Activated naive CD8-positive, alpha-beta T cell treated with anti-CD3 and anti-CD28 coated beads for 36 hours (primary cell): ENCODE data around the gene OPN1SW. TPM values are rescaled to one million over a fixed set of nuclear protein-coding genes. Genes with fewer than 3 reads are reported as not detected.

Experiments
- DNase-seq: peaks from one replicate; pipeline ENCODE4 v3.0.0; 2021
- H3K27ac Mint-ChIP-seq: one replicate; pipeline ENCODE4 v1.8.0; 2022; ENCODE audit warnings: mild to moderate bottlenecking, moderate library complexity, mixed read lengths
- H3K27me3 Mint-ChIP-seq: one replicate; pipeline ENCODE4 v1.8.0; 2022; ENCODE audit warnings: mild to moderate bottlenecking, mixed read lengths
- H3K36me3 Mint-ChIP-seq: one replicate; pipeline ENCODE4 v1.8.0; 2021; ENCODE audit warnings: mild to moderate bottlenecking, mixed read lengths
- H3K4me1 Mint-ChIP-seq: one replicate; pipeline ENCODE4 v1.8.0; 2021; ENCODE audit warnings: mixed read lengths
- H3K4me3 Mint-ChIP-seq: one replicate; pipeline ENCODE4 v1.8.0; 2022; ENCODE audit warnings: mild to moderate bottlenecking, moderate library complexity, mixed read lengths
- H3K9me3 Mint-ChIP-seq: one replicate; pipeline ENCODE4 v1.8.0; 2022; ENCODE audit warnings: mixed read lengths
- total RNA-seq, 2 experiments: library from RNA; stranded (reverse); gene quantifications; one replicate each; pipeline ENCODE4 v1.2.3, GENCODE V29; 2021

The OPN1SW gene
- total RNA-seq, 2 experiments from 2014 or later: not detected

DNA sequence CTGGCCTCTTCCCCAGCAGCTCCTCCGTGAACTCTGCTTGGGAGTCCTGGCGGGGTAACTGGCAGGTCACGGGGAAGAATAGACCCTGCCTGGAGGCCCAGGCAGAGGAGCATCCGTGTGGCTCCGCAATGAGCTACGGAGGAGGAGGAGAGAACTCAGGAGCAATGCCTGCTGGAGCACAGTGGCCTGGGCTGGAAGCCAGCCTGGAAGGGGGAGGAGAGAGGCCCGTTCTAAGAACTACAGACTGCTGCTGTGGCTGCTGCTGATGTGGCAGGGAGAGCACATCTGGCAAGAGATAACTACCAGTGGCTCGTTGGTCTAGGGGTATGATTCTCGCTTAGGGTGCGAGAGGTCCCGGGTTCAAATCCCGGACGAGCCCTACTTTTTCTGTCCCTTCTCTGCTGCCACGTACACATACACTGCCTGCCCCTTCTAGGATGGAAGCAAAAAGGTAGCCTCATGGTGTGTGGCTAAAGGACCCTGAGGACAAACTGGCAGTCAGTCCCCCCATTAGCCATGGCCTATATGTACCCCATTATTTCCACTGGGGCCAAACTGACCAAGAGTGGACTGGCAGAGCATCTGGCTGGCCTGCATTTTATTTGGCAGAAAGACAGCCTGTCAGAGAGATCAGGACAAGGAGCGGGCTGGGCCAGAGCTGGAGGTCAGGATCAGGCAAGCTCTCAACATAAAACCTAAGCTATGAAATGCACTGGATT lies 7.7 kb upstream of the OPN1SW start:
- Mint-ChIP-seq H3K4me1 (no peaks in the 10 kb centered on the region), H3K4me3 (no peak overlapping the region), H3K27ac (no peak overlapping the region), H3K9me3 (no peaks in the 10 kb centered on the region), H3K27me3 (no peaks in the 10 kb centered on the region), H3K36me3 (no peaks in the 10 kb centered on the region)
- DNase-seq: no peak

GRCh38 chr7:128781851-128782250 lies 6.3 kb upstream of the OPN1SW start:
- H3K27ac Mint-ChIP-seq: no peak overlapping the region
- peaks cover 7% of the 10 kb centered on the region for H3K36me3 Mint-ChIP-seq
- H3K4me1 Mint-ChIP-seq: peaks cover 13% of the 10 kb centered on the region
- H3K9me3 Mint-ChIP-seq: peaks cover 11% of the 10 kb centered on the region
- H3K4me3 Mint-ChIP-seq: no peak overlapping the region
- DNase-seq: no peak
- H3K27me3 Mint-ChIP-seq: peaks cover 4% of the 10 kb centered on the region

- Mint-ChIP-seq H3K9me3 (peaks cover 14% of the 10 kb centered on the region), H3K27ac (no peak overlapping the region), H3K4me3 (no peak overlapping the region), H3K36me3 (peaks cover 12% of the 10 kb centered on the region), H3K27me3 (peaks cover 4% of the 10 kb centered on the region), H3K4me1 (peaks cover 13% of the 10 kb centered on the region)
- DNase-seq: no peak
Measured at GRCh38 chr7:128781126-128781525, 5.5 kb upstream of the OPN1SW start.

- Mint-ChIP-seq H3K27me3 (peaks cover 4% of the 10 kb centered on the region), H3K27ac (no peak overlapping the region), H3K4me3 (no peak overlapping the region), H3K4me1 (peaks cover 13% of the 10 kb centered on the region), H3K36me3 (peaks cover 31% of the 10 kb centered on the region), H3K9me3 (peaks cover 14% of the 10 kb centered on the region)
- no peak for DNase-seq
Measured at GRCh38 chr7:128778946-128779345, 3.4 kb upstream of the OPN1SW start.

- H3K4me3 Mint-ChIP-seq: no peak overlapping the region
- DNase-seq: no peak
- H3K36me3 Mint-ChIP-seq: peaks cover 36% of the 10 kb centered on the region
- peak overlapping the region; percentile 55 for H3K27ac Mint-ChIP-seq
- H3K9me3 Mint-ChIP-seq: peaks cover 14% of the 10 kb centered on the region
- peaks cover 4% of the 10 kb centered on the region for H3K27me3 Mint-ChIP-seq
- peaks cover 13% of the 10 kb centered on the region for H3K4me1 Mint-ChIP-seq
Measured at GRCh38 chr7:128777156-128778123, 1.8 kb upstream of the OPN1SW start.

DNA sequence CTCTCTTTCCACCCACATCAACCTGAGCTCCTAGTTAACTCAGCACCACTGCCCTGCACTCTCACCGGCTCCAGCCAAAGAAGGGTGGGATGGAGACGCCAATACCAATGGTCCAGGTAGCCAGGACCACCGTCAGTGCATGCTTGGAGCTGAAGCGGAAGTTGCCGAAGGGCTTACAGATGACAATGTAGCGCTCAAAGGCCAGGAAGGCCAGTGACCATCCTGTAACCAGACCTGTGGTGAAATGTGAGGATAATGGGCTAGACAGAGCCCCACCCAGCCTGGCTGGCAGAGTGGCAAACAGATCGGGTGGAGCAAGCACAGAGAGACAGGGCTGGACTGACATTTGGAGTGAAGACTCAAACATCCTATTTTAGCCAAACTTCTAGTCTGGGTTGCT lies 673 bp downstream of the OPN1SW start:
- DNase-seq: no peak
- Mint-ChIP-seq H3K27ac (no peak overlapping the region), H3K4me3 (no peak overlapping the region), H3K9me3 (peaks cover 14% of the 10 kb centered on the region), H3K36me3 (peaks cover 44% of the 10 kb centered on the region), H3K27me3 (peaks cover 4% of the 10 kb centered on the region), H3K4me1 (peaks cover 13% of the 10 kb centered on the region)

DNA sequence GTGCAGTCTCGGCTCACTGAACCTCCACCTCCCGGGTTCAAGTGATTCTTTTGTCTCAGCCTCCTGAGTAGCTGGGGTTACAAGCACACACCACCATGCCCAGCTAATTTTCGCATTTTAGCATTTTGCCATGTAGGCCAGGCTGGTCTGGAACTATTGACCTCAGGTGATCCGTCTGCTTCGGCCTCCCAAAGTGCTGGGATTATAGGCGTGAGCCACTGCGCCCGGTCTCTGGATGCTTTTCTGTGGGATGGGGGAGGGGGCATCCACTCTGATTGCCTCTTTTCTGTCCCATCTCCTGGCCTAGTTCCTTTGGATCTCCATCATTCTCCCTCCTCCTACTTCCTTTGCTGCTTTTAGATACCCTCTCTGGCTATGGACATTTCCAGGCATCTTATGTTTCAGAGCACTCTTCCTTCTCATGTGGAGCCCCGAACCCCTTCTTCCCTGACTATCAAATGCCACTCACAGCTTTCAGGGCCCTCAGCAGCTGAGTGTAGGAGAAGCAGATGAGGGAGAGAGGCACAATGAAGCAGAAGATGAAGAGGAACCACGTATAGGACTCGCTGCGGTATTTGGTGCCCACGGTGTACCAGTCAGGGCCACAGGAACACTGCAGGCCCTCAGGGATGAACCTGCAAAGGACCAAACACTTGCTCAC lies 1.4 kb downstream of the OPN1SW start:
- Mint-ChIP-seq H3K36me3 (peaks cover 49% of the 10 kb centered on the region), H3K4me3 (no peak overlapping the region), H3K4me1 (peaks cover 13% of the 10 kb centered on the region), H3K27ac (no peak overlapping the region), H3K9me3 (peaks cover 14% of the 10 kb centered on the region), H3K27me3 (peaks cover 4% of the 10 kb centered on the region)
- DNase-seq: no peak

- Mint-ChIP-seq H3K4me3 (no peak overlapping the region), H3K9me3 (peaks cover 14% of the 10 kb centered on the region), H3K4me1 (peaks cover 13% of the 10 kb centered on the region), H3K27me3 (peaks cover 4% of the 10 kb centered on the region), H3K27ac (no peak overlapping the region), H3K36me3 (peaks cover 52% of the 10 kb centered on the region)
- DNase-seq: no peak
Measured at GRCh38 chr7:128773604-128774003, 2.0 kb downstream of the OPN1SW start.

GRCh38 chr7:128770233-128770632 lies 5.4 kb downstream of the OPN1SW start:
- DNase-seq: no peak
- no peak overlapping the region for H3K4me3 Mint-ChIP-seq
- no peaks in the 10 kb centered on the region for H3K4me1 Mint-ChIP-seq
- H3K27ac Mint-ChIP-seq: no peak overlapping the region
- H3K36me3 Mint-ChIP-seq: peaks cover 43% of the 10 kb centered on the region
- H3K27me3 Mint-ChIP-seq: no peaks in the 10 kb centered on the region
- no peaks in the 10 kb centered on the region for H3K9me3 Mint-ChIP-seq

GRCh38 chr7:128767475-128768110 lies 8.0 kb downstream of the OPN1SW start:
- Mint-ChIP-seq H3K27me3 (no peaks in the 10 kb centered on the region), H3K27ac (no peak overlapping the region), H3K9me3 (no peaks in the 10 kb centered on the region), H3K4me1 (no peaks in the 10 kb centered on the region), H3K4me3 (no peak overlapping the region), H3K36me3 (peaks cover 28% of the 10 kb centered on the region)
- DNase-seq: no peak

DNA sequence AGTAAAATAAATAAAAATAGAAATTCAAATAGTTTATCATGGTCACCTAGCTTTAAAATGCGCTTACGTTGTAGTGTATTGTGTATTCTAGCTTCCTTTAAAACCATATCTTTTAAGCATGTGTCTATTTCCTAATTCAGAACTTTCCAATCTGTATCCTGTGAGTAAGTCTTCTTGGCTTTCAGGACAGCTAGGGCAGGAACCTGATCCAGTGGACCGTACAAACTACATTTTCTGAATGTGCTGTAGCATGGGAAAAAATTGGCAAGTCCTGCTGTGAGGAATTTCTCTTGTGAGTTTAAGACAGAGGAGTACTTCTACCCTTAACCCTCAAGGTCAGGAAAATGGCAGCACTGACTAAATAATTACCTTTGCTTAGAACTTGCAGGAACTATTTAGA lies 12.1 kb downstream of the OPN1SW start:
- DNase-seq: no peak
- H3K4me1 Mint-ChIP-seq: peaks cover 2% of the 10 kb centered on the region
- no peak overlapping the region for H3K27ac Mint-ChIP-seq
- H3K9me3 Mint-ChIP-seq: no peaks in the 10 kb centered on the region
- peaks cover 11% of the 10 kb centered on the region for H3K36me3 Mint-ChIP-seq
- no peaks in the 10 kb centered on the region for H3K27me3 Mint-ChIP-seq
- H3K4me3 Mint-ChIP-seq: no peak overlapping the region

- no peaks in the 10 kb centered on the region for H3K9me3 Mint-ChIP-seq
- H3K27ac Mint-ChIP-seq: no peak overlapping the region
- no peak overlapping the region for H3K4me3 Mint-ChIP-seq
- DNase-seq: no peak
- H3K4me1 Mint-ChIP-seq: peaks cover 10% of the 10 kb centered on the region
- H3K27me3 Mint-ChIP-seq: no peaks in the 10 kb centered on the region
- peaks cover 14% of the 10 kb centered on the region for H3K36me3 Mint-ChIP-seq
Measured at GRCh38 chr7:128759242-128759641, 16.4 kb downstream of the OPN1SW start.

- no peaks in the 10 kb centered on the region for H3K9me3 Mint-ChIP-seq
- no peak for DNase-seq
- H3K4me3 Mint-ChIP-seq: no peak overlapping the region
- no peak overlapping the region for H3K27ac Mint-ChIP-seq
- peaks cover 20% of the 10 kb centered on the region for H3K36me3 Mint-ChIP-seq
- H3K4me1 Mint-ChIP-seq: peaks cover 10% of the 10 kb centered on the region
- no peaks in the 10 kb centered on the region for H3K27me3 Mint-ChIP-seq
Measured at GRCh38 chr7:128758553-128758952, 17.0 kb downstream of the OPN1SW start.

DNA sequence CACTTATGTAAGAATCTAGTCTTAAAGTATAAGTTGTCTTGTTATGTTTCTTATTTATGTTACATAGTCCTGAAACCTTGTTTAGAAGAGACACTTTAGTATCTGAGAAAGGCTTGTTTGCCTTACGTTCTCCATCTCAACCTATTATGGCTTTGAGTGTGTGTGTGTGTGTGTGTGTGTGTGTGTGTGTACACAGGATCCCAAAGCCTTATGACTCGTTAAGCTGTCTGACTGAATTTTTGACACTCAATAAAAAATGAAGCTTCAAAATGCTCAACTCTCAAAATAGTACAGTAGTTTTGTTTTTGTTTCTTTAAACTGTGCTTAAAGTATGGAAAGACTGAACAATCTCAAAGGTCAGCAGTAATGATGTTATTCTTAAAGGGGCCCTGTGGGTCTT lies 18.4 kb downstream of the OPN1SW start:
- Mint-ChIP-seq H3K9me3 (no peaks in the 10 kb centered on the region), H3K4me1 (peaks cover 10% of the 10 kb centered on the region), H3K27me3 (no peaks in the 10 kb centered on the region), H3K27ac (peak overlapping the region; percentile 52), H3K36me3 (peaks cover 25% of the 10 kb centered on the region), H3K4me3 (no peak overlapping the region)
- DNase-seq: no peak
